WTC11 (cell line): ENCODE measurements around the gene HCLS1. TPM values are rescaled to one million over a fixed set of nuclear protein-coding genes. Genes with fewer than 3 reads are reported as not detected.

Source experiments
- ATAC-seq: fragments of 200-7000 bp; cut with Tn5 transposase; 2 replicates; pipeline ENCODE4 v1.10.0; 2021; ENCODE audit warnings: mild to moderate bottlenecking, moderate library complexity
- CTCF ChIA-PET: fragments of 300-600 bp; sonication (Branson Sonifier 250); formaldehyde crosslinking; loops from one replicate; lab custom pipeline; 2021; ENCODE audit warnings: antibody characterized with exemption; lab: Charles Lee
- POLR2A ChIA-PET: fragments of 350-600 bp; sonication (Branson Sonifier 250); formaldehyde crosslinking; loops from one replicate; lab custom pipeline; 2021; ENCODE audit warnings: antibody characterized with exemption; lab: Charles Lee
- DNase-seq: peaks from one replicate; pipeline ENCODE4 v3.0.0; 2021; ENCODE audit warnings: low spot score
- H3K27ac Mint-ChIP-seq: 2 replicates; pipeline ENCODE4 v1.8.0; 2021; ENCODE audit warnings: mixed read lengths
- H3K27me3 Mint-ChIP-seq: 2 replicates; pipeline ENCODE4 v1.8.0; 2021; ENCODE audit warnings: low read depth, mild to moderate bottlenecking, moderate library complexity, mixed read lengths
- H3K36me3 Mint-ChIP-seq: 2 replicates; pipeline ENCODE4 v1.8.0; 2021; ENCODE audit warnings: mixed read lengths
- H3K4me1 Mint-ChIP-seq: 2 replicates; pipeline ENCODE4 v1.8.0; 2022; ENCODE audit warnings: mixed read lengths
- H3K4me3 Mint-ChIP-seq: 2 replicates; pipeline ENCODE4 v1.8.0; 2021; ENCODE audit warnings: mild to moderate bottlenecking, moderate library complexity, mixed read lengths
- H3K9me3 Mint-ChIP-seq: 2 replicates; pipeline ENCODE4 v1.8.0; 2021; ENCODE audit warnings: mixed read lengths
- CBFB ChIP-seq: sonication (generic); formaldehyde crosslinking; IDR thresholded peaks from 2 replicates; pipeline ENCODE4 v1.8.1; 2022; ENCODE audit warnings: mild to moderate bottlenecking, low read depth, missing genetic modification reagents
- FOXK1 ChIP-seq: sonication (generic); formaldehyde crosslinking; IDR thresholded peaks from 2 replicates; pipeline ENCODE4 v1.8.0; 2022; ENCODE audit warnings: mild to moderate bottlenecking, moderate library complexity, missing genetic modification reagents
- HMGA2 ChIP-seq: fragments of 250-450 bp; sonication (Bioruptor Pico); IDR thresholded peaks from 2 replicates; pipeline ENCODE4 v1.4.0; 2021; ENCODE audit warnings: mild to moderate bottlenecking, moderate library complexity
- JUN ChIP-seq: sonication (generic); formaldehyde crosslinking; IDR thresholded peaks from 2 replicates; pipeline ENCODE4 v1.8.0; 2023; ENCODE audit warnings: mild to moderate bottlenecking, missing genetic modification reagents
- NFE2L1 ChIP-seq: sonication (generic); formaldehyde crosslinking; IDR thresholded peaks from 2 replicates; pipeline ENCODE4 v1.8.1; 2023; ENCODE audit warnings: missing genetic modification reagents
- NR2C2 ChIP-seq: sonication (generic); formaldehyde crosslinking; IDR thresholded peaks from 2 replicates; pipeline ENCODE4 v1.8.0; 2022; ENCODE audit warnings: mild to moderate bottlenecking, missing genetic modification reagents
- NR3C1 ChIP-seq: sonication (generic); formaldehyde crosslinking; conservative IDR thresholded peaks from 2 replicates; pipeline ENCODE4 v1.8.1; 2023; ENCODE audit warnings: low read depth, mild to moderate bottlenecking, missing genetic modification reagents
- ZNF219 ChIP-seq: sonication (generic); formaldehyde crosslinking; IDR thresholded peaks from 2 replicates; pipeline ENCODE4 v1.8.0; 2023; ENCODE audit warnings: missing genetic modification reagents, mild to moderate bottlenecking, borderline replicate concordance
- ZNF232 ChIP-seq: sonication (generic); formaldehyde crosslinking; IDR thresholded peaks from 2 replicates; pipeline ENCODE4 v1.8.0; 2022; ENCODE audit warnings: mild to moderate bottlenecking, missing genetic modification reagents
- total RNA-seq: library from RNA; stranded (reverse); gene quantifications from 3 replicates; pipeline ENCODE4 v1.2.3, GENCODE V29; 2021
- TF ChIP-seq, protein P1 (sequence below): sonication (generic); formaldehyde crosslinking; IDR thresholded peaks from 2 replicates; pipeline ENCODE4 v1.8.1; 2022; ENCODE audit warnings: mild to moderate bottlenecking, moderate library complexity, missing genetic modification reagents
- TF ChIP-seq, protein P2 (sequence below): sonication (generic); formaldehyde crosslinking; IDR thresholded peaks from 2 replicates; pipeline ENCODE4 v1.8.1; 2023; ENCODE audit warnings: mild to moderate bottlenecking, missing genetic modification reagents, moderate library complexity
- TF ChIP-seq, protein P3 (sequence below): fragments of 200-600 bp; IDR thresholded peaks from 2 replicates; pipeline ENCODE4 v1.8.0; 2022; ENCODE audit warnings: antibody characterized with exemption
- TF ChIP-seq, protein P4 (sequence below): fragments of 250-450 bp; sonication (Bioruptor Pico); IDR thresholded peaks from 2 replicates; pipeline ENCODE4 v1.9.0; 2021; ENCODE audit warnings: moderate library complexity, mild to moderate bottlenecking, inconsistent platforms, borderline replicate concordance
- TF ChIP-seq, protein P5 (sequence below): sonication (generic); formaldehyde crosslinking; IDR thresholded peaks from 2 replicates; pipeline ENCODE4 v1.8.1; 2023; ENCODE audit warnings: mild to moderate bottlenecking, missing genetic modification reagents
- TF ChIP-seq, protein P6 (sequence below): sonication (generic); formaldehyde crosslinking; IDR thresholded peaks from 2 replicates; pipeline ENCODE4 v1.8.0; 2023; ENCODE audit warnings: missing genetic modification reagents, mild to moderate bottlenecking, borderline replicate concordance
- TF ChIP-seq, protein P7 (sequence below): sonication (generic); formaldehyde crosslinking; IDR thresholded peaks from 2 replicates; pipeline ENCODE4 v1.8.0; 2023; ENCODE audit warnings: missing genetic modification reagents
- TF ChIP-seq, protein P8 (sequence below): sonication (generic); formaldehyde crosslinking; IDR thresholded peaks from 2 replicates; pipeline ENCODE4 v1.8.1; 2022; ENCODE audit warnings: mild to moderate bottlenecking, missing genetic modification reagents, moderate library complexity, borderline replicate concordance

Gene HCLS1
- total RNA-seq, 1 experiment from 2014 or later: 2.6 TPM

DNA sequence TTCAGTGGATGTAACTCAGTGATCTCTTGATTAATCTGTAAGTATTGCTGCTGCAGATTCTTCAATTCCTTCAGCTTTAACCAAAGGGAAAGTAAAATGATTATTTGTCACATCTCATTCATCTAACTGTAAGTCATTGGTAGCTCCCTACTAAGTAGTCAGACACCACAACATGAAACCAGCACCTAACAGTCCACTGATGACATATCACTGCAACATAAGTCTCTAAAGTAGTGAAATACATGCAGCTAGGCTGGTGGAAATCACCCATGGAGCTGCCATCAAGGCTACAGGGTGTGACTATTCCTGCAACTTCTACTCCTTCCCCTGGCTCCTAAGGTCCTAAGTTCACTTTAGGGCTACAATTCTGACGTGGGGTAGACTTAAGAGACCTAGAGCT is 21.1 kb upstream of the HCLS1 start:
- Mint-ChIP-seq H3K27me3 (no peaks in the 10 kb centered on the region), H3K36me3 (peaks cover 53% of the 10 kb centered on the region), H3K4me1 (peaks cover 4% of the 10 kb centered on the region), H3K27ac (no peak overlapping the region), H3K4me3 (no peak overlapping the region), H3K9me3 (peaks cover 16% of the 10 kb centered on the region)
- CTCF ChIA-PET: no interaction called here
- POLR2A ChIA-PET: no interaction called here
- DNase-seq (no peak), ATAC-seq (no peak)
- TF ChIP-seq, protein P1, sequence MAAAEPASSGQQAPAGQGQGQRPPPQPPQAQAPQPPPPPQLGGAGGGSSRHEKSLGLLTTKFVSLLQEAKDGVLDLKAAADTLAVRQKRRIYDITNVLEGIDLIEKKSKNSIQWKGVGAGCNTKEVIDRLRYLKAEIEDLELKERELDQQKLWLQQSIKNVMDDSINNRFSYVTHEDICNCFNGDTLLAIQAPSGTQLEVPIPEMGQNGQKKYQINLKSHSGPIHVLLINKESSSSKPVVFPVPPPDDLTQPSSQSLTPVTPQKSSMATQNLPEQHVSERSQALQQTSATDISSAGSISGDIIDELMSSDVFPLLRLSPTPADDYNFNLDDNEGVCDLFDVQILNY (CRISPR knock-in tag): no peak
- TF ChIP-seq HMGA2 (CRISPR knock-in tag) (no peak), ZNF232 (CRISPR knock-in tag) (no peak), NR3C1 (CRISPR knock-in tag) (no peak), FOXK1 (CRISPR knock-in tag) (no peak), CBFB (CRISPR knock-in tag) (no peak), ZNF219 (CRISPR knock-in tag) (no peak)
- TF ChIP-seq, protein P2, sequence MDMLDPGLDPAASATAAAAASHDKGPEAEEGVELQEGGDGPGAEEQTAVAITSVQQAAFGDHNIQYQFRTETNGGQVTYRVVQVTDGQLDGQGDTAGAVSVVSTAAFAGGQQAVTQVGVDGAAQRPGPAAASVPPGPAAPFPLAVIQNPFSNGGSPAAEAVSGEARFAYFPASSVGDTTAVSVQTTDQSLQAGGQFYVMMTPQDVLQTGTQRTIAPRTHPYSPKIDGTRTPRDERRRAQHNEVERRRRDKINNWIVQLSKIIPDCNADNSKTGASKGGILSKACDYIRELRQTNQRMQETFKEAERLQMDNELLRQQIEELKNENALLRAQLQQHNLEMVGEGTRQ (CRISPR knock-in tag): no peak
- TF ChIP-seq, protein P3, sequence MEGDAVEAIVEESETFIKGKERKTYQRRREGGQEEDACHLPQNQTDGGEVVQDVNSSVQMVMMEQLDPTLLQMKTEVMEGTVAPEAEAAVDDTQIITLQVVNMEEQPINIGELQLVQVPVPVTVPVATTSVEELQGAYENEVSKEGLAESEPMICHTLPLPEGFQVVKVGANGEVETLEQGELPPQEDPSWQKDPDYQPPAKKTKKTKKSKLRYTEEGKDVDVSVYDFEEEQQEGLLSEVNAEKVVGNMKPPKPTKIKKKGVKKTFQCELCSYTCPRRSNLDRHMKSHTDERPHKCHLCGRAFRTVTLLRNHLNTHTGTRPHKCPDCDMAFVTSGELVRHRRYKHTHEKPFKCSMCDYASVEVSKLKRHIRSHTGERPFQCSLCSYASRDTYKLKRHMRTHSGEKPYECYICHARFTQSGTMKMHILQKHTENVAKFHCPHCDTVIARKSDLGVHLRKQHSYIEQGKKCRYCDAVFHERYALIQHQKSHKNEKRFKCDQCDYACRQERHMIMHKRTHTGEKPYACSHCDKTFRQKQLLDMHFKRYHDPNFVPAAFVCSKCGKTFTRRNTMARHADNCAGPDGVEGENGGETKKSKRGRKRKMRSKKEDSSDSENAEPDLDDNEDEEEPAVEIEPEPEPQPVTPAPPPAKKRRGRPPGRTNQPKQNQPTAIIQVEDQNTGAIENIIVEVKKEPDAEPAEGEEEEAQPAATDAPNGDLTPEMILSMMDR: no peak
- TF ChIP-seq, protein P4, sequence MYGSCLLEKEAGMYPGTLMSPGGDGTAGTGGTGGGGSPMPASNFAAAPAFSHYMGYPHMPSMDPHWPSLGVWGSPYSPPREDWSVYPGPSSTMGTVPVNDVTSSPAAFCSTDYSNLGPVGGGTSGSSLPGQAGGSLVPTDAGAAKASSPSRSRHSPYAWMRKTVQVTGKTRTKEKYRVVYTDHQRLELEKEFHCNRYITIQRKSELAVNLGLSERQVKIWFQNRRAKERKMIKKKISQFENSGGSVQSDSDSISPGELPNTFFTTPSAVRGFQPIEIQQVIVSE (CRISPR knock-in tag): no peak

DNA sequence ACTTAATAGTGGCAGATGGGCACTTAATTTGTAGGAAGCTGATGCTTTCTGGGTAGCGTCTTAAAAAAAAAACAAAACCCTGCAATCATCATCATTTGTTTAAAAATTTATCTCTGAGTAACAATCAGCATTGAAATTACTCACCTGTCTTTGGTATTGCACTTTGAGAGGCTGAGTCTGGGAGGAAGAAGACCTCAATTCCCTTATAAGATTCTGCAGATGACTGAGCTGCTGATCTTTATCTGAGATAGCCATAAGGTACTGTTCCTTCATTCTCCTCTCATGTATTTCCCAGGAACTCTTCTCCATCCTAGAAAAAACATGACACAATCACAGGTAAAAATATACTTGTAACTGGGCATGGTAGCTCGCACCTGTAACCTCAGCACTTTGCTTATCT is 16.4 kb upstream of the HCLS1 start:
- Mint-ChIP-seq H3K4me3 (no peak overlapping the region), H3K9me3 (no peaks in the 10 kb centered on the region), H3K36me3 (peaks cover 40% of the 10 kb centered on the region), H3K27ac (no peak overlapping the region), H3K4me1 (no peaks in the 10 kb centered on the region), H3K27me3 (no peaks in the 10 kb centered on the region)
- no peak for ATAC-seq
- ChIA-PET CTCF (no interaction called here), POLR2A (no interaction called here)
- DNase-seq: no peak
- TF ChIP-seq NR2C2 (CRISPR knock-in tag): no peak
- TF ChIP-seq, protein P5, sequence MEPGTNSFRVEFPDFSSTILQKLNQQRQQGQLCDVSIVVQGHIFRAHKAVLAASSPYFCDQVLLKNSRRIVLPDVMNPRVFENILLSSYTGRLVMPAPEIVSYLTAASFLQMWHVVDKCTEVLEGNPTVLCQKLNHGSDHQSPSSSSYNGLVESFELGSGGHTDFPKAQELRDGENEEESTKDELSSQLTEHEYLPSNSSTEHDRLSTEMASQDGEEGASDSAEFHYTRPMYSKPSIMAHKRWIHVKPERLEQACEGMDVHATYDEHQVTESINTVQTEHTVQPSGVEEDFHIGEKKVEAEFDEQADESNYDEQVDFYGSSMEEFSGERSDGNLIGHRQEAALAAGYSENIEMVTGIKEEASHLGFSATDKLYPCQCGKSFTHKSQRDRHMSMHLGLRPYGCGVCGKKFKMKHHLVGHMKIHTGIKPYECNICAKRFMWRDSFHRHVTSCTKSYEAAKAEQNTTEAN (CRISPR knock-in tag): no peak

DNA sequence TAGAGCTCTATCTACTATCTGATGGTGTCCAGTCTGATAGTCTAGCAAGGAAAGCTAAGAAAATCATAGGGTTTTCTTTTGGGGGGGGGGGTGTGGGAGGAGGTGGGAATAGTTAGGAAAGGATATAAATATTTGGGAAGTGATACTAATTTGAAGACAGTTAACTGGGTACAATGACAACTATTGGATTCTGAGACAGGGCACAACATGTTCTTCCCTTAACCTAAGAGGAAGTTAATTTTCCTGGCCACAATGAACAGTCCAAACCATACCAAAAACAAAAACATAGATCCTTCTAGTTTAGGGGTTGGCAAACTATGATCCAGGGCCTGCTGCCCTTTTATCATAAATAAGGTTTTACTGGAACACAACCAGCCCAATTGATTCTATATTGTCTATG is 10.0 kb upstream of the HCLS1 start:
- no peaks in the 10 kb centered on the region for H3K9me3 Mint-ChIP-seq
- no peak for ATAC-seq
- TF ChIP-seq NFE2L1 (CRISPR knock-in tag): no peak

DNA sequence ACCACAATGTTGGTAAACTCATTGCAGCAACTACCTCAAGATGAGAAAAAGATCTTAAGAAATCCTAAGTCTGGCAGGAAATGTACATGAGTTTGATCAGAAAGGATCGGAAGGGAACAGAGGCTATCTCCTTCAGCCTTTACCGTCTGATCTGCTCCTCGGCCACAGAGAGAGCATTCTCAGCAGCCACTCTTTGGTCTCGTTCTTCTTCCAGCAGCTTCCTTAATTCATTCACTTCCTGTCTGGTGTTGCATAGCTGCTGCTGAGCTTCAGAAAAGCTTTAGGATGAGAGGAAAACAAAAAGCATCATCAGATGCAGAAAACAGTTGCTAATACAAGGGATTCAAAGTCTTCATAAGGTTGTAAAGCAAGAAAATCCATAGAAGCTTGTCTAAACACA is 6.6 kb upstream of the HCLS1 start:
- Mint-ChIP-seq H3K27me3 (no peaks in the 10 kb centered on the region), H3K36me3 (peaks cover 41% of the 10 kb centered on the region), H3K4me1 (0 out of 2 replicates have a peak, but pooled peaks cover 7% of the 10 kb centered on the region), H3K27ac (no peak overlapping the region), H3K4me3 (no peak overlapping the region), H3K9me3 (no peaks in the 10 kb centered on the region)
- CTCF ChIA-PET: interaction anchor here (1.1 kb wide), 1 partner anchor 120 kb away, joined by 4 read pairs; no protein-coding TSS in a partner anchor
- ATAC-seq (no peak), DNase-seq (no peak)
- POLR2A ChIA-PET: no interaction called here
- TF ChIP-seq, protein P6, sequence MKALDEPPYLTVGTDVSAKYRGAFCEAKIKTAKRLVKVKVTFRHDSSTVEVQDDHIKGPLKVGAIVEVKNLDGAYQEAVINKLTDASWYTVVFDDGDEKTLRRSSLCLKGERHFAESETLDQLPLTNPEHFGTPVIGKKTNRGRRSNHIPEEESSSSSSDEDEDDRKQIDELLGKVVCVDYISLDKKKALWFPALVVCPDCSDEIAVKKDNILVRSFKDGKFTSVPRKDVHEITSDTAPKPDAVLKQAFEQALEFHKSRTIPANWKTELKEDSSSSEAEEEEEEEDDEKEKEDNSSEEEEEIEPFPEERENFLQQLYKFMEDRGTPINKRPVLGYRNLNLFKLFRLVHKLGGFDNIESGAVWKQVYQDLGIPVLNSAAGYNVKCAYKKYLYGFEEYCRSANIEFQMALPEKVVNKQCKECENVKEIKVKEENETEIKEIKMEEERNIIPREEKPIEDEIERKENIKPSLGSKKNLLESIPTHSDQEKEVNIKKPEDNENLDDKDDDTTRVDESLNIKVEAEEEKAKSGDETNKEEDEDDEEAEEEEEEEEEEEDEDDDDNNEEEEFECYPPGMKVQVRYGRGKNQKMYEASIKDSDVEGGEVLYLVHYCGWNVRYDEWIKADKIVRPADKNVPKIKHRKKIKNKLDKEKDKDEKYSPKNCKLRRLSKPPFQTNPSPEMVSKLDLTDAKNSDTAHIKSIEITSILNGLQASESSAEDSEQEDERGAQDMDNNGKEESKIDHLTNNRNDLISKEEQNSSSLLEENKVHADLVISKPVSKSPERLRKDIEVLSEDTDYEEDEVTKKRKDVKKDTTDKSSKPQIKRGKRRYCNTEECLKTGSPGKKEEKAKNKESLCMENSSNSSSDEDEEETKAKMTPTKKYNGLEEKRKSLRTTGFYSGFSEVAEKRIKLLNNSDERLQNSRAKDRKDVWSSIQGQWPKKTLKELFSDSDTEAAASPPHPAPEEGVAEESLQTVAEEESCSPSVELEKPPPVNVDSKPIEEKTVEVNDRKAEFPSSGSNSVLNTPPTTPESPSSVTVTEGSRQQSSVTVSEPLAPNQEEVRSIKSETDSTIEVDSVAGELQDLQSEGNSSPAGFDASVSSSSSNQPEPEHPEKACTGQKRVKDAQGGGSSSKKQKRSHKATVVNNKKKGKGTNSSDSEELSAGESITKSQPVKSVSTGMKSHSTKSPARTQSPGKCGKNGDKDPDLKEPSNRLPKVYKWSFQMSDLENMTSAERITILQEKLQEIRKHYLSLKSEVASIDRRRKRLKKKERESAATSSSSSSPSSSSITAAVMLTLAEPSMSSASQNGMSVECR (CRISPR knock-in tag): no peak
- no peak for TF ChIP-seq JUN (CRISPR knock-in tag)
- no peak for TF ChIP-seq NFE2L1 (CRISPR knock-in tag)
- TF ChIP-seq, protein P7, sequence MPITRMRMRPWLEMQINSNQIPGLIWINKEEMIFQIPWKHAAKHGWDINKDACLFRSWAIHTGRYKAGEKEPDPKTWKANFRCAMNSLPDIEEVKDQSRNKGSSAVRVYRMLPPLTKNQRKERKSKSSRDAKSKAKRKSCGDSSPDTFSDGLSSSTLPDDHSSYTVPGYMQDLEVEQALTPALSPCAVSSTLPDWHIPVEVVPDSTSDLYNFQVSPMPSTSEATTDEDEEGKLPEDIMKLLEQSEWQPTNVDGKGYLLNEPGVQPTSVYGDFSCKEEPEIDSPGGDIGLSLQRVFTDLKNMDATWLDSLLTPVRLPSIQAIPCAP (CRISPR knock-in tag): no peak
- TF ChIP-seq, protein P8, sequence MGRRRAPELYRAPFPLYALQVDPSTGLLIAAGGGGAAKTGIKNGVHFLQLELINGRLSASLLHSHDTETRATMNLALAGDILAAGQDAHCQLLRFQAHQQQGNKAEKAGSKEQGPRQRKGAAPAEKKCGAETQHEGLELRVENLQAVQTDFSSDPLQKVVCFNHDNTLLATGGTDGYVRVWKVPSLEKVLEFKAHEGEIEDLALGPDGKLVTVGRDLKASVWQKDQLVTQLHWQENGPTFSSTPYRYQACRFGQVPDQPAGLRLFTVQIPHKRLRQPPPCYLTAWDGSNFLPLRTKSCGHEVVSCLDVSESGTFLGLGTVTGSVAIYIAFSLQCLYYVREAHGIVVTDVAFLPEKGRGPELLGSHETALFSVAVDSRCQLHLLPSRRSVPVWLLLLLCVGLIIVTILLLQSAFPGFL: no peak

More for the DNA sequence above, 10.0 kb upstream of the HCLS1 start:
- peaks cover 28% of the 10 kb centered on the region for H3K36me3 Mint-ChIP-seq
- ChIA-PET CTCF (no interaction called here), POLR2A (no interaction called here)
- no peak overlapping the region for H3K27ac Mint-ChIP-seq
- no peak for DNase-seq
- no peaks in the 10 kb centered on the region for H3K4me1 Mint-ChIP-seq
- H3K27me3 Mint-ChIP-seq: no peaks in the 10 kb centered on the region
- no peak overlapping the region for H3K4me3 Mint-ChIP-seq
